H9 (cell line): ENCODE data around the gene WWC1. TPM values are rescaled to one million over a fixed set of nuclear protein-coding genes. Genes with fewer than 3 reads are reported as not detected.

ENCODE experiments used
- DNase-seq: peaks from one replicate; pipeline ENCODE4 v3.0.0-alpha.2; 2017
- H2AFZ ChIP-seq: one replicate; pipeline ENCODE4 v1.6.1; 2013; ENCODE audit warnings: mild to moderate bottlenecking, low read length, control low read depth, moderate library complexity
- H2AK5ac ChIP-seq: 2 replicates; pipeline ENCODE4 v1.6.1; 2013; ENCODE audit warnings: low read length, control low read depth, mixed read lengths; ENCODE audit not compliant: insufficient read length
- H2BK120ac ChIP-seq: one replicate; pipeline ENCODE4 v1.6.1; 2013; ENCODE audit warnings: low read depth, mild to moderate bottlenecking, low read length, control low read depth, inconsistent platforms; ENCODE audit not compliant: poor library complexity, severe bottlenecking
- H2BK12ac ChIP-seq: 2 replicates; pipeline ENCODE4 v1.6.1; 2013; ENCODE audit warnings: low read length, control low read depth, mixed read lengths, low read depth; ENCODE audit not compliant: insufficient read length
- H2BK15ac ChIP-seq: 2 replicates; pipeline ENCODE4 v1.6.1; 2013; ENCODE audit warnings: low read depth, low read length, control low read depth
- H2BK20ac ChIP-seq: one replicate; pipeline ENCODE4 v1.6.1; 2013; ENCODE audit warnings: low read depth, mild to moderate bottlenecking, low read length, control low read depth, inconsistent platforms; ENCODE audit not compliant: poor library complexity, severe bottlenecking
- H2BK5ac ChIP-seq: 2 replicates; pipeline ENCODE4 v1.6.1; 2013; ENCODE audit warnings: low read length, control low read depth, mixed read lengths; ENCODE audit not compliant: insufficient read length
- H3K14ac ChIP-seq: 2 replicates; pipeline ENCODE4 v1.6.1; 2013; ENCODE audit warnings: low read length, control low read depth; ENCODE audit not compliant: insufficient read depth
- H3K18ac ChIP-seq: 2 replicates; pipeline ENCODE4 v1.6.1; 2013; ENCODE audit warnings: low read depth, mild to moderate bottlenecking, mixed read lengths, low read length, control low read depth; ENCODE audit not compliant: insufficient read length
- H3K23ac ChIP-seq: 2 replicates; pipeline ENCODE4 v1.6.1; 2013; ENCODE audit warnings: low read length, control low read depth, mixed read lengths, low read depth; ENCODE audit not compliant: insufficient read length
- H3K23me2 ChIP-seq: 2 replicates; pipeline ENCODE4 v1.6.1; 2013; ENCODE audit warnings: low read depth, mild to moderate bottlenecking, mixed read lengths, low read length, control low read depth; ENCODE audit not compliant: insufficient read length, poor library complexity, severe bottlenecking
- H3K27ac ChIP-seq: 2 replicates; pipeline ENCODE4 v1.5.1; 2013; ENCODE audit warnings: low read length, control low read depth, mixed read lengths, low read depth; ENCODE audit not compliant: insufficient read length
- H3K27me3 ChIP-seq: 2 replicates; pipeline ENCODE4 v1.6.1; 2013; ENCODE audit warnings: low read length, control low read depth, inconsistent platforms; ENCODE audit not compliant: insufficient read depth
- H3K4ac ChIP-seq: 2 replicates; pipeline ENCODE4 v1.6.1; 2013; ENCODE audit warnings: low read depth, mild to moderate bottlenecking, control low read depth, inconsistent platforms, low read length, moderate library complexity
- H3K4me1 ChIP-seq: 2 replicates; pipeline ENCODE4 v1.6.1; 2013; ENCODE audit warnings: low read length, control low read depth, inconsistent platforms; ENCODE audit not compliant: insufficient read depth
- H3K4me2 ChIP-seq: 2 replicates; pipeline ENCODE4 v1.6.1; 2013; ENCODE audit warnings: low read length, control low read depth, mixed read lengths; ENCODE audit not compliant: insufficient read length, insufficient read depth
- H3K56ac ChIP-seq: 2 replicates; pipeline ENCODE4 v1.6.1; 2013; ENCODE audit warnings: low read depth, mild to moderate bottlenecking, mixed read lengths, low read length, control low read depth; ENCODE audit not compliant: insufficient read length
- H3K79me1 ChIP-seq: 2 replicates; pipeline ENCODE4 v1.6.1; 2013; ENCODE audit warnings: low read depth, mild to moderate bottlenecking, moderate library complexity, low read length, control low read depth, inconsistent platforms; ENCODE audit not compliant: insufficient read depth, poor library complexity, severe bottlenecking
- H3K79me2 ChIP-seq: 2 replicates; pipeline ENCODE4 v1.6.1; 2013; ENCODE audit warnings: low read length, control low read depth, inconsistent platforms; ENCODE audit not compliant: insufficient read depth
- H3K9ac ChIP-seq: 2 replicates; pipeline ENCODE4 v1.6.1; 2013; ENCODE audit warnings: low read length, control low read depth, mixed read lengths; ENCODE audit not compliant: insufficient read length; ENCODE audit errors: extremely low read depth
- H3K9me3 ChIP-seq: one replicate; pipeline ENCODE4 v1.6.1; 2013; ENCODE audit warnings: low read depth, low read length, inconsistent platforms; ENCODE audit not compliant: control insufficient read depth
- H3T11ph ChIP-seq: one replicate; pipeline ENCODE4 v1.6.1; 2013; ENCODE audit warnings: mild to moderate bottlenecking, low read length, control low read depth, inconsistent platforms
- H4K20me1 ChIP-seq: one replicate; pipeline ENCODE4 v1.6.1; 2013; ENCODE audit not compliant: control insufficient read depth, insufficient read length, insufficient read depth
- H4K5ac ChIP-seq: 2 replicates; pipeline ENCODE4 v1.6.1; 2013; ENCODE audit warnings: low read depth, mild to moderate bottlenecking, mixed read lengths, low read length, control low read depth; ENCODE audit not compliant: insufficient read length
- H4K8ac ChIP-seq: replicated peaks from 2 replicates; pipeline ENCODE4 v1.6.1; 2013; ENCODE audit warnings: low read length, control low read depth, mixed read lengths, low read depth; ENCODE audit not compliant: insufficient read length
- H4K91ac ChIP-seq: 2 replicates; pipeline ENCODE4 v1.6.1; 2013; ENCODE audit warnings: low read depth, mild to moderate bottlenecking, moderate library complexity, mixed read lengths, low read length, control low read depth; ENCODE audit not compliant: insufficient read length
- H3K27ac Mint-ChIP-seq, 3 experiments: 2 replicates in 2 of 3; 3 replicates in 1 of 3; pipeline ENCODE4 v1.8.0; 2020 to 2021; ENCODE audit warnings: mixed read lengths in 3 of 3, mild to moderate bottlenecking in 1 of 3, moderate library complexity in 1 of 3
- H3K27me3 Mint-ChIP-seq: 2 replicates; pipeline ENCODE4 v1.8.0; 2021; ENCODE audit warnings: low read depth, mild to moderate bottlenecking, moderate library complexity, mixed read lengths
- H3K36me3 Mint-ChIP-seq, 3 experiments: 2 replicates in 2 of 3; 3 replicates in 1 of 3; pipeline ENCODE4 v1.8.0; 2020 to 2021; ENCODE audit warnings: low read depth in 3 of 3, mixed read lengths in 3 of 3; ENCODE audit not compliant: insufficient read depth in 1 of 3
- H3K4me1 Mint-ChIP-seq, 2 experiments: 2 replicates each; pipeline ENCODE4 v1.8.0; 2020; ENCODE audit warnings: mixed read lengths in 2 of 2
- H3K4me3 Mint-ChIP-seq, 2 experiments: 2 replicates in 1 of 2; 3 replicates in 1 of 2; pipeline ENCODE4 v1.8.0; 2020 to 2021; ENCODE audit warnings: mild to moderate bottlenecking in 2 of 2, mixed read lengths in 2 of 2, moderate library complexity in 1 of 2
- H3K9me3 Mint-ChIP-seq, 2 experiments: 2 replicates in 1 of 2; 3 replicates in 1 of 2; pipeline ENCODE4 v1.8.0; 2020; ENCODE audit warnings: mild to moderate bottlenecking in 2 of 2, mixed read lengths in 2 of 2, moderate library complexity in 1 of 2
- WGBS: extraction: QIAGEN DNeasy Blood & Tissue Kit; methylation state at CpG from one replicate; pipeline ENCODE4 v1.1.7; 2013; ENCODE audit warnings: missing lambda C conversion rate, low lambda C conversion rate, mixed read lengths; ENCODE audit not compliant: insufficient read length; ENCODE audit errors: extremely low coverage; 5-methylcytosine and 5-hydroxymethylcytosine counted together
- total RNA-seq: library from RNA; stranded (reverse); gene quantifications from 2 replicates; pipeline ENCODE4 v1.2.1, GENCODE V29; 2021
- TF ChIP-seq, protein P1 (sequence below): fragments of 200-600 bp; sonication (generic); conservative IDR thresholded peaks from 3 replicates; pipeline ENCODE4 v1.8.0; 2021; ENCODE audit warnings: antibody characterized with exemption, mild to moderate bottlenecking

Gene WWC1
- total RNA-seq, 1 experiment from 2014 or later: 28.2 TPM

DNA sequence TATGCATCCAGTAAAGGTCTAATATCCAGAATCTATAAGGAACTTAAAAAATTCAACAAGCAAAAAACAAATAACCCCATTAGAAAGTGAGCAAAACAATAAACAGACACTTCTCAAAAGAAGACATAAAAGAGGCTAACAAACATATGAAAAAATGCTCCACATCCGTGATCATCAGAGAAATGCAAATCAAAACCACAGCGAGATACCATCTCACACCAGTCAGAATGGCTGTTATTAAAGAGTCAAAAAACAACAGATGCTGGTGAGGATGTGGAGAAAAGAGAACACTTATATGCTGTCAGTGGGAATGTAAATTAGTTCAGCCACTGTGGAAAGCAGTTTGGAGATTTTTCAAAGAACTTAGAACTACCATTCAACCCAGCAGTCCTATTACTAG, 86.1 kb downstream of the WWC1 start:
- H3K9ac ChIP-seq: no peak overlapping the region
- H3K9me3 ChIP-seq: no peaks in the 10 kb centered on the region
- H2BK20ac ChIP-seq: no peak overlapping the region
- no peaks in the 10 kb centered on the region for H3K4me1 ChIP-seq
- H3K56ac ChIP-seq: no peak overlapping the region
- no peak overlapping the region for H3K4ac ChIP-seq
- H4K5ac ChIP-seq: no peak overlapping the region
- H3K79me2 ChIP-seq: no peaks in the 10 kb centered on the region
- H4K91ac ChIP-seq: no peak overlapping the region
- Mint-ChIP-seq H3K27me3 (no peaks in the 10 kb centered on the region), H3K9me3 (no peaks in the 10 kb centered on the region), H3K36me3 (no peaks in the 10 kb centered on the region), H3K4me1 (no peaks in the 10 kb centered on the region), H3K27ac (no peak overlapping the region), H3K4me3 (no peak overlapping the region)
- DNase-seq: no peak
- no peaks in the 10 kb centered on the region for H4K20me1 ChIP-seq
- H3K27ac ChIP-seq: no peak overlapping the region
- no peaks in the 10 kb centered on the region for H3K23me2 ChIP-seq
- H2AK5ac ChIP-seq: no peak overlapping the region
- no peak overlapping the region for H2BK120ac ChIP-seq
- no peak overlapping the region for H3T11ph ChIP-seq
- H3K18ac ChIP-seq: no peak overlapping the region
- H3K79me1 ChIP-seq: no peaks in the 10 kb centered on the region
- H3K14ac ChIP-seq: no peak overlapping the region
- H3K27me3 ChIP-seq: no peaks in the 10 kb centered on the region
- H2BK12ac ChIP-seq: no peak overlapping the region
- no peak overlapping the region for H2BK15ac ChIP-seq
- H2BK5ac ChIP-seq: no peak overlapping the region
- H4K8ac ChIP-seq: no peak overlapping the region
- H2AFZ ChIP-seq: no peak overlapping the region
- no CpG with 5 or more reads among the region's 2 CpGs for WGBS
- H3K23ac ChIP-seq: no peak overlapping the region
- TF ChIP-seq, protein P1, sequence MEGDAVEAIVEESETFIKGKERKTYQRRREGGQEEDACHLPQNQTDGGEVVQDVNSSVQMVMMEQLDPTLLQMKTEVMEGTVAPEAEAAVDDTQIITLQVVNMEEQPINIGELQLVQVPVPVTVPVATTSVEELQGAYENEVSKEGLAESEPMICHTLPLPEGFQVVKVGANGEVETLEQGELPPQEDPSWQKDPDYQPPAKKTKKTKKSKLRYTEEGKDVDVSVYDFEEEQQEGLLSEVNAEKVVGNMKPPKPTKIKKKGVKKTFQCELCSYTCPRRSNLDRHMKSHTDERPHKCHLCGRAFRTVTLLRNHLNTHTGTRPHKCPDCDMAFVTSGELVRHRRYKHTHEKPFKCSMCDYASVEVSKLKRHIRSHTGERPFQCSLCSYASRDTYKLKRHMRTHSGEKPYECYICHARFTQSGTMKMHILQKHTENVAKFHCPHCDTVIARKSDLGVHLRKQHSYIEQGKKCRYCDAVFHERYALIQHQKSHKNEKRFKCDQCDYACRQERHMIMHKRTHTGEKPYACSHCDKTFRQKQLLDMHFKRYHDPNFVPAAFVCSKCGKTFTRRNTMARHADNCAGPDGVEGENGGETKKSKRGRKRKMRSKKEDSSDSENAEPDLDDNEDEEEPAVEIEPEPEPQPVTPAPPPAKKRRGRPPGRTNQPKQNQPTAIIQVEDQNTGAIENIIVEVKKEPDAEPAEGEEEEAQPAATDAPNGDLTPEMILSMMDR: no peak
- no peak overlapping the region for H3K4me2 ChIP-seq
